Endothelial cell of umbilical vein (primary cell): ENCODE measurements around the gene SPSB1. TPM values are rescaled to one million over a fixed set of nuclear protein-coding genes. Genes with fewer than 3 reads are reported as not detected.

Experiments
- BruUV-seq: library from RNA; stranded (reverse); fragments of 400-500 nt; replicated peaks from 2 replicates; lab custom pipeline; 2021; lab: Mats Ljungman, UMichigan
- CTCF ChIA-PET: fragments of 300-600, 350-600 bp; sonication (Branson Sonifier 250); formaldehyde crosslinking; loops from one replicate; lab custom pipeline; 2021; ENCODE audit warnings: antibody characterized with exemption, inconsistent platforms; lab: Charles Lee
- POLR2A ChIA-PET: fragments of 300-600, 350-600 bp; sonication (Branson Sonifier 250); formaldehyde crosslinking; loops from one replicate; lab custom pipeline; 2021; ENCODE audit warnings: antibody characterized with exemption, inconsistent platforms; lab: Charles Lee
- DNase-seq: peaks from one replicate; pipeline ENCODE4 v3.0.0-alpha.2; 2011; ENCODE audit warnings: low read depth, low spot score
- FAIRE-seq: peaks from 2 replicates; lab custom pipeline; 2011; peaks lifted over from hg19 to GRCh38; lab: Jason Lieb, UNC
- H2AFZ ChIP-seq: 2 replicates; pipeline ENCODE4 v1.6.0; 2012; ENCODE audit warnings: low read depth, low read length, control low read depth, inconsistent platforms
- H3K27ac ChIP-seq: 2 replicates; pipeline ENCODE4 v1.5.1; 2011; ENCODE audit warnings: low read depth, mild to moderate bottlenecking, control low read depth, low read length, moderate library complexity; ENCODE audit not compliant: insufficient read depth
- H3K27me3 ChIP-seq, 2 experiments: 2 replicates each; pipeline versions ENCODE4 v1.6.0 to v1.6.1; 2011; ENCODE audit warnings: low read length in 2 of 2, mixed read lengths in 1 of 2; ENCODE audit not compliant: control insufficient read depth in 2 of 2, insufficient read depth in 2 of 2
- H3K36me3 ChIP-seq, 2 experiments: 2 replicates in 1 of 2; 3 replicates in 1 of 2; pipeline ENCODE4 v1.5.1; 2011; ENCODE audit warnings: low read length in 2 of 2, mild to moderate bottlenecking in 1 of 2, moderate library complexity in 1 of 2; ENCODE audit not compliant: control insufficient read depth in 2 of 2, insufficient read depth in 2 of 2; ENCODE audit errors: extremely low read depth in 1 of 2
- H3K4me1 ChIP-seq: 3 replicates; pipeline ENCODE4 v1.5.1; 2011; ENCODE audit warnings: mild to moderate bottlenecking, low read length; ENCODE audit not compliant: control insufficient read depth, insufficient read depth; ENCODE audit errors: extremely low read depth
- H3K4me2 ChIP-seq: 2 replicates; pipeline ENCODE4 v1.6.1; 2011; ENCODE audit warnings: low read length, control low read depth, mixed read lengths; ENCODE audit not compliant: insufficient read depth
- H3K4me3 ChIP-seq, 3 experiments: fragments of 200-600 bp in 1 of 3; sonication (generic), shearing (Covaris generic) in 1 of 3; replicated peaks in 1 of 3; 2 replicates each; pipeline ENCODE4 v1.5.1; 2011 to 2016; ENCODE audit warnings: control low read depth in 3 of 3, low read length in 3 of 3, mild to moderate bottlenecking in 2 of 3, inconsistent platforms in 1 of 3, low read depth in 1 of 3, moderate library complexity in 1 of 3; ENCODE audit not compliant: insufficient read depth in 1 of 3
- H3K79me2 ChIP-seq: 2 replicates; pipeline ENCODE4 v1.6.0; 2012; ENCODE audit warnings: low read length, inconsistent platforms; ENCODE audit not compliant: control insufficient read depth, insufficient read depth
- H3K9ac ChIP-seq: replicated peaks from 2 replicates; pipeline ENCODE3; 2011; ENCODE audit warnings: low read length, control low read depth; ENCODE audit not compliant: insufficient read depth; ENCODE audit errors: extremely low read depth
- H3K9me1 ChIP-seq: replicated peaks from 3 replicates; pipeline ENCODE4 v1.6.0; 2011; ENCODE audit warnings: mild to moderate bottlenecking, low read length; ENCODE audit not compliant: control insufficient read depth, insufficient read depth; ENCODE audit errors: extremely low read depth
- H3K9me3 ChIP-seq: replicated peaks from 2 replicates; pipeline ENCODE4 v1.5.1; 2012; ENCODE audit warnings: low read length, inconsistent platforms; ENCODE audit not compliant: control insufficient read depth, insufficient read depth
- H4K20me1 ChIP-seq: replicated peaks from 2 replicates; pipeline ENCODE3; 2011; ENCODE audit warnings: mild to moderate bottlenecking, low read length; ENCODE audit not compliant: control insufficient read depth, insufficient read depth; ENCODE audit errors: extremely low read depth
- CTCF ChIP-seq, 2 donors: IDR thresholded peaks; 1 replicate in 1 of 2; 2 replicates in 1 of 2; pipeline ENCODE4 v1.5.1; 2011; ENCODE audit warnings: low read length in 2 of 2, mild to moderate bottlenecking in 2 of 2, moderate library complexity in 2 of 2, control low read depth in 1 of 2, inconsistent platforms in 1 of 2, low read depth in 1 of 2; ENCODE audit not compliant: insufficient read depth in 1 of 2; ENCODE audit errors: extremely low read depth in 1 of 2
- EZH2 ChIP-seq: IDR thresholded peaks from 2 replicates; pipeline ENCODE4 v1.6.1; 2012; ENCODE audit warnings: borderline replicate concordance, low read depth, mild to moderate bottlenecking, moderate library complexity, low read length, inconsistent platforms; ENCODE audit not compliant: severe bottlenecking
- FOS ChIP-seq: IDR thresholded peaks from 2 replicates; pipeline ENCODE4 v1.6.1; 2011; ENCODE audit warnings: mild to moderate bottlenecking, low read length, moderate library complexity, borderline replicate concordance; ENCODE audit not compliant: insufficient read depth
- GATA2 ChIP-seq: IDR thresholded peaks from 2 replicates; pipeline ENCODE4 v1.7.0; 2011; ENCODE audit warnings: low read depth, mild to moderate bottlenecking, moderate library complexity, mixed read lengths, low read length; ENCODE audit not compliant: insufficient read length, insufficient read depth
- JUN ChIP-seq: IDR thresholded peaks from 2 replicates; pipeline ENCODE4 v1.6.1; 2011; ENCODE audit warnings: borderline replicate concordance, low read depth; ENCODE audit not compliant: insufficient read length, insufficient read depth
- MAX ChIP-seq: IDR thresholded peaks from 2 replicates; pipeline ENCODE4 v1.6.1; 2011; ENCODE audit not compliant: insufficient read depth, insufficient read length
- MYC ChIP-seq: IDR thresholded peaks from one replicate; pipeline ENCODE4 v1.6.1; 2011; ENCODE audit warnings: mild to moderate bottlenecking, low read depth, low read length
- POLR2A ChIP-seq: IDR thresholded peaks from 2 replicates; pipeline ENCODE4 v1.6.1; 2012; ENCODE audit warnings: low read depth, mild to moderate bottlenecking, control low read depth, low read length
- POLR2AphosphoS5 ChIP-seq: IDR thresholded peaks from 2 replicates; pipeline ENCODE4 v1.6.1; 2012; ENCODE audit warnings: low read depth, mild to moderate bottlenecking, control low read depth, low read length, moderate library complexity; ENCODE audit not compliant: insufficient read depth
- dilution Hi-C: fragments of 300-500 bp; cut with MboI; formaldehyde crosslinking; loops from one replicate; pipeline ENCODE4 v1.15.0; 2019; ENCODE audit warnings: low sequenced_read_pairs; ENCODE audit not compliant: extremely low pct_ligation_motif_present
- intact Hi-C: fragments of 100-400 bp; cut with micrococcal nuclease; formaldehyde crosslinking; loops from one replicate; pipeline ENCODE4 v1.10.0; 2022
- polyA plus RNA-seq, 4 experiments: library from polyadenylated mRNA; depleted of rRNA in 3 of 4; stranded (reverse) in 3 of 4; unstranded in 1 of 4; fragments of >200 nt; gene quantifications; 2 replicates each; pipeline versions ENCODE4 v1.2.1 to v1.2.3, GENCODE V29; 2011 to 2012; ENCODE audit warnings: missing spikeins in 1 of 4
- total RNA-seq: library from RNA; stranded (reverse); gene quantifications from 2 replicates; pipeline ENCODE4 v1.2.3, GENCODE V29; 2021

Gene SPSB1
- total and polyA plus RNA-seq, 2 donors (not counting 3 experiments of a cell fraction or from before 2014, with no cell fraction given), result 41.9 to 61.2 TPM

DNA sequence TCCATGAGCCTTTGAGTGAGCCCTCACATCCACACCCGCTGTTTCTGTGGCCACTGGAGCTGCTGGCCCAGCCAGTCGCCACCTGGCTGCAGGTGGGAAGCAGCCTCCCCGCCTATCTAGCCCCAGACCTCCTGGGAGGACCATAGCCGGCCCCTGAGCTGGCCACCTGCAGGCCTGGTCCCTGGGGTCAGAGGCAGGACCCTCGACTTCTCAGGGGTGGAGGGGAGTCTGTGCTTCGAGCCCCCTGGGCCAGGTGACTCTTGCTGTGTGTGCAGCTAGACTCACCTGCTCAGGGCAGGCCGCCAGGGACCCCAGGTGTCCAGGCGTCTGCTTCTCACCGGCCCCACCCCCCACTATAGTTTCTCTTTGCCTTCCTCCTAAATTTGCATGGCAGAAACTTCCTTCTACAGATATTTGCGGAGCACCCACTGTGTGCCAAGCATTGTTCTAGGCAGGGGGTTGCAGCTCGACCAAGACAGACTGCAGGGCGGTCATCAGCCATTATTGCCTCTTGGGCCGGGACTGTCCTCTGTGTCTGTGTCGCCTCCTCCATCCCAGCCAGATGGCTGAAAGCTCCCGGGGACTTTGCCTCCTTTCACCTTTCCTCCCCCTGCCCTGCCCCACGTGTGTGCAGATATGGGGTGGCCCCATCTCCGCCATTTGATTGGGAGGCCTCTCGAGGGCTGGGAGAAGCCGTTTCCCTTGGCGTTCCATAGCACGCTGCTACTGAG is 27.3 kb downstream of the SPSB1 start:
- ChIA-PET CTCF (interaction anchor here (1.2 kb wide), 1 partner anchor 30 kb away, joined by 5 read pairs; no protein-coding TSS in a partner anchor), POLR2A (no interaction called here)
- H3K9me3 ChIP-seq, result no peaks in the 10 kb centered on the region
- H3K27me3 ChIP-seq, result no peaks in the 10 kb centered on the region
- intact Hi-C loops, result loop anchor here (2.0 kb wide), 1 partner anchor 13 kb away; no protein-coding TSS in a partner anchor
- peaks cover 95% of the 10 kb centered on the region for H3K79me2 ChIP-seq
- dilution Hi-C loops, result no loop called here
- FAIRE-seq (no peak), DNase-seq (no peak)
- H3K36me3 ChIP-seq, result peaks cover 0 to 16% of the 10 kb centered on the region in 2 experiments
- H3K9me1 ChIP-seq, result no peaks in the 10 kb centered on the region
- BruUV-seq, result no TSS peak
- H3K4me2 ChIP-seq, result no peak overlapping the region
- H4K20me1 ChIP-seq, result peaks cover 5% of the 10 kb centered on the region
- TF ChIP-seq FOS (no peak), MAX (no peak), EZH2 (no peak), MYC (no peak), GATA2 (no peak), JUN (no peak), POLR2A (no peak), CTCF (IDR thresholded peaks at IDR 0.05; ENCODE audit: extremely low read depth in 1 of 2, insufficient read depth in 1 of 2, low read depth in 1 of 2, low read length in 2 of 2) (no peak), POLR2AphosphoS5 (no peak)
- H3K9ac ChIP-seq, result no peak overlapping the region
- H3K4me1 ChIP-seq, result peaks cover 18% of the 10 kb centered on the region
- no peak overlapping the region for H3K4me3 ChIP-seq
- no peak overlapping the region for H3K27ac ChIP-seq
- no peak overlapping the region for H2AFZ ChIP-seq
